HCT116 (cell line): Measurements from ENCODE around the gene ROR2. TPM values are rescaled to one million over a fixed set of nuclear protein-coding genes. Genes with fewer than 3 reads are reported as not detected.

ENCODE experiments used
- ATAC-seq: fragments of 200-7000 bp; cut with Tn5 transposase; 2 replicates; pipeline ENCODE4 v1.9.1; 2020; ENCODE audit warnings: mild to moderate bottlenecking, moderate library complexity
- BruUV-seq: library from RNA; stranded (reverse); fragments of 400-500 nt; replicated peaks from 2 replicates; lab custom pipeline; 2021; lab: Mats Ljungman, UMichigan
- CTCF ChIA-PET: fragments of 300-600 bp; sonication (Branson Sonifier 250); formaldehyde crosslinking; loops from one replicate; lab custom pipeline; 2021; ENCODE audit warnings: antibody characterized with exemption; lab: Charles Lee
- POLR2A ChIA-PET: fragments of 300-600, 350-600 bp; sonication (Branson Sonifier 250); formaldehyde crosslinking; loops from one replicate; lab custom pipeline; 2021; ENCODE audit warnings: antibody characterized with exemption; lab: Charles Lee
- RAD21 ChIA-PET, 2 experiments: fragments of 300-600 bp; sonication (Branson Sonifier 250); formaldehyde crosslinking; loops; one replicate each; lab custom pipeline; 2023; ENCODE audit warnings: low total read pairs in 2 of 2; ENCODE audit not compliant: uncharacterized antibody in 2 of 2, unreplicated experiment in 2 of 2, low non-redundant PET in 1 of 2; lab: Charles Lee
- DNase-seq: peaks from one replicate; pipeline ENCODE4 v3.0.0-alpha.2; 2010; ENCODE audit warnings: low read depth, low spot score
- H2AFZ ChIP-seq: fragments of 200-600 bp; shearing (Covaris generic), sonication (generic); 2 replicates; pipeline ENCODE4 v1.6.1; 2017; ENCODE audit warnings: low read depth, mixed run types, mixed read lengths, antibody characterized with exemption, low read length; ENCODE audit not compliant: poor library complexity, severe bottlenecking
- H3K27ac ChIP-seq: 2 replicates; pipeline ENCODE4 v1.5.1; 2012; ENCODE audit warnings: low read depth, low read length
- H3K27me3 ChIP-seq: fragments of 200-600 bp; sonication (generic); 2 replicates; pipeline ENCODE4 v1.6.1; 2016; ENCODE audit warnings: mixed run types, low read length, mixed read lengths; ENCODE audit not compliant: insufficient read depth
- H3K36me3 ChIP-seq, 2 experiments: fragments of 200-500 bp in 1 of 2; fragments of 200-600 bp in 1 of 2; sonication (Bioruptor generic) in 1 of 2; sonication (generic) in 1 of 2; 2 replicates each; pipeline versions ENCODE4 v1.5.1 to v1.6.1; 2014 to 2016; ENCODE audit warnings: low read length in 2 of 2, inconsistent platforms in 1 of 2, mixed read lengths in 1 of 2, mixed run types in 1 of 2; ENCODE audit not compliant: insufficient read depth in 2 of 2, control insufficient read depth in 1 of 2
- H3K4me1 ChIP-seq, 2 experiments: fragments of 200-600 bp in 1 of 2; sonication (generic) in 1 of 2; 2 replicates each; pipeline versions ENCODE4 v1.5.1 to v1.6.1; 2012 to 2017; ENCODE audit warnings: low read length in 2 of 2, inconsistent platforms in 1 of 2, mild to moderate bottlenecking in 1 of 2, mixed read lengths in 1 of 2, mixed run types in 1 of 2, moderate library complexity in 1 of 2; ENCODE audit not compliant: insufficient read depth in 2 of 2, control insufficient read depth in 1 of 2
- H3K4me2 ChIP-seq: fragments of 200-600 bp; sonication (generic); 2 replicates; pipeline ENCODE4 v1.6.1; 2017; ENCODE audit warnings: mixed run types, low read length, mixed read lengths
- H3K4me3 ChIP-seq, 2 experiments: fragments of 200-600 bp in 1 of 2; sonication (generic) in 1 of 2; replicated peaks in 1 of 2; 2 replicates each; pipeline ENCODE4 v1.5.1; 2011 to 2016; ENCODE audit warnings: low read length in 2 of 2, control low read depth in 1 of 2, low read depth in 1 of 2, mild to moderate bottlenecking in 1 of 2, mixed read lengths in 1 of 2, mixed run types in 1 of 2
- H3K79me2 ChIP-seq: fragments of 200-600 bp; sonication (generic); 2 replicates; pipeline ENCODE4 v1.6.1; 2017; ENCODE audit warnings: mild to moderate bottlenecking, mixed run types, low read length, moderate library complexity, mixed read lengths; ENCODE audit not compliant: insufficient read depth
- H3K9ac ChIP-seq: fragments of 200-600 bp; sonication (generic); 2 replicates; pipeline ENCODE4 v1.6.1; 2016; ENCODE audit warnings: low read length, mixed read lengths
- H3K9me2 ChIP-seq: fragments of 200-600 bp; sonication (generic), shearing (Covaris generic); 2 replicates; pipeline ENCODE4 v1.6.1; 2017; ENCODE audit warnings: mixed run types, mild to moderate bottlenecking, moderate library complexity; ENCODE audit not compliant: insufficient read depth
- H3K9me3 ChIP-seq, 2 experiments: fragments of 200-500 bp in 1 of 2; fragments of 200-600 bp in 1 of 2; sonication (Bioruptor generic) in 1 of 2; sonication (generic) in 1 of 2; 2 replicates each; pipeline ENCODE4 v1.6.1; 2014 to 2017; ENCODE audit warnings: low read length in 2 of 2, mixed read lengths in 2 of 2, inconsistent platforms in 1 of 2, low read depth in 1 of 2, mild to moderate bottlenecking in 1 of 2, mixed run types in 1 of 2, moderate library complexity in 1 of 2; ENCODE audit not compliant: control insufficient read depth in 1 of 2, insufficient read depth in 1 of 2
- H4K20me1 ChIP-seq: fragments of 200-600 bp; sonication (generic), shearing (Covaris generic); 2 replicates; pipeline ENCODE4 v1.6.1; 2017; ENCODE audit warnings: mixed run types, mild to moderate bottlenecking, moderate library complexity; ENCODE audit not compliant: insufficient read depth
- ATF3 ChIP-seq: IDR thresholded peaks from 2 replicates; pipeline ENCODE4 v1.6.1; 2012
- CBX3 ChIP-seq: IDR thresholded peaks from 2 replicates; pipeline ENCODE4 v1.6.1; 2012; ENCODE audit warnings: low read depth
- CEBPB ChIP-seq: IDR thresholded peaks from 2 replicates; pipeline ENCODE4 v1.6.1; 2012; ENCODE audit warnings: low read depth
- EGR1 ChIP-seq: IDR thresholded peaks from 2 replicates; pipeline ENCODE4 v1.6.1; 2012; ENCODE audit warnings: low read depth
- EZH2 ChIP-seq: fragments of 200-600 bp; sonication (generic); IDR thresholded peaks from 2 replicates; pipeline ENCODE4 v1.6.1; 2017; ENCODE audit warnings: antibody characterized with exemption, mixed run types
- EZH2phosphoT487 ChIP-seq: fragments of 200-600 bp; IDR thresholded peaks from 2 replicates; pipeline ENCODE4 v1.6.1; 2018; ENCODE audit warnings: antibody characterized with exemption, borderline replicate concordance
- FOSL1 ChIP-seq: IDR thresholded peaks from 2 replicates; pipeline ENCODE4 v1.6.1; 2012; ENCODE audit warnings: low read depth
- JUND ChIP-seq: IDR thresholded peaks from 2 replicates; pipeline ENCODE4 v1.6.1; 2012
- POLR2AphosphoS5 ChIP-seq: IDR thresholded peaks from 2 replicates; pipeline ENCODE4 v1.6.1; 2011; ENCODE audit warnings: mild to moderate bottlenecking, low read depth, low read length, moderate library complexity
- REST ChIP-seq: IDR thresholded peaks from 2 replicates; pipeline ENCODE4 v1.6.1; 2012; ENCODE audit warnings: low read depth
- SIN3A ChIP-seq: IDR thresholded peaks from 2 replicates; pipeline ENCODE4 v1.6.1; 2012; ENCODE audit warnings: low read depth
- SRF ChIP-seq: IDR thresholded peaks from 2 replicates; pipeline ENCODE4 v1.6.1; 2012; ENCODE audit warnings: low read depth
- YY1 ChIP-seq: IDR thresholded peaks from 2 replicates; pipeline ENCODE4 v1.6.1; 2011; ENCODE audit warnings: low read length, low read depth, moderate library complexity, mild to moderate bottlenecking; ENCODE audit not compliant: insufficient replicate concordance; ENCODE audit errors: extremely low read depth
- ZFX ChIP-seq: fragments of 450-650 bp; IDR thresholded peaks from 2 replicates; pipeline ENCODE4 v1.6.1; 2017
- ZNF274 ChIP-seq: fragments of 200-500 bp; sonication (Bioruptor generic); IDR thresholded peaks from 2 replicates; pipeline ENCODE4 v1.6.1; 2014; ENCODE audit warnings: mild to moderate bottlenecking, low read depth, low read length, inconsistent platforms
- intact Hi-C: fragments of 100-400 bp; cut with micrococcal nuclease; formaldehyde crosslinking; loops from 2 replicates; pipeline ENCODE4 v1.10.0; 2022
- total RNA-seq: library from RNA; stranded (reverse); gene quantifications from one replicate; pipeline ENCODE4 v1.2.1, GENCODE V29; 2021; ENCODE audit not compliant: unreplicated experiment
- TF ChIP-seq, protein P1 (sequence below): IDR thresholded peaks from 2 replicates; pipeline ENCODE4 v1.6.1; 2012

The ROR2 gene
- total RNA-seq, 1 experiment from 2014 or later = 15.7 TPM

DNA sequence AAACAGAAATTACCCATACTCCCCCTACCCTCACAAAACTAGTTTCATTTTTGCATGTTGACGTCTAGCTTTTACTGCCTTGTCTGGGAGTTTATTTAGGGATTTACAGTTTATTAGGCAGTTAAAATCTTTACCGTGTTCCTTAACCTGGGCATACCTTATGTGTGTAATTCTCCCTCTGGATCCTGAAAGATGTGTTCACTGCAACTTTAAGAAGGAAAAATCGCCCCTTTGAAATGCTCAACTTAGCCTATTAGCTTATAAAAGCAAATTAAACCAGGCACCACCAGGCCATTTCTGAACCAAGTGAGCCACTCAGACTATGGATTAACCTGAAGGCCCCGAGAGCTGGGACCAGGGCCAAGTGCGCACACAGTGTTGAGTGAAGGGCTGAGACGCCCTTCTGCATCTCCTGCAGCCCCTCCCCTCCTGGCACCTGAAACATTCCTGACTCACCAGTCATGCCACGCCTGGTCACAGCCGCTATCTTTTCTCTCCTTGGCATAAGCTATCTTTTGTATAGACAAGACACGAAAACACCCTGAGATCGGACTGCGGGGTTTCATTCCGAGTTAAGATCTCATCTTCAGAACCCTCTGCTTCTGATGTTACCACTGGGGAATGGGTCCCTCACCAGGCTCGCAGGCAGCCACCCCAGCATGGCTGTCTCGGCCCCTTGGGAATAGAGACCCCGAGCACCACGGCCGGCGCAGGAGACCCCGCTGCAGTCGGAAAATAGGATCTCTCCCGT lies 111.9 kb downstream of the ROR2 start:
- Histone ChIP-seq H3K36me3 (no peaks in the 10 kb centered on the region), H2AFZ (no peak overlapping the region), H3K4me1 (peaks cover 18 to 19% of the 10 kb centered on the region in 2 experiments), H3K9me2 (no peaks in the 10 kb centered on the region), H3K27me3 (no peaks in the 10 kb centered on the region), H3K4me3 (peak overlapping the region in 1 of 2 experiments; percentile 23; a peak in 2 of 4 replicates), H3K4me2 (peak overlapping the region; percentile 70), H4K20me1 (peaks cover 3% of the 10 kb centered on the region; the same call in 1 of the 2 replicates), H3K27ac (peak overlapping the region; percentile 21; the same call in 1 of the 2 replicates), H3K9ac (no peak overlapping the region; the same call in 1 of the 2 replicates), H3K79me2 (peaks cover 2% of the 10 kb centered on the region; the same call in 1 of the 2 replicates), H3K9me3 (no peaks in the 10 kb centered on the region)
- intact Hi-C loops = no loop called here
- no TSS peak for BruUV-seq
- ChIA-PET RAD21 (no interaction called here), CTCF (interaction anchor here (1.5 kb wide), 1 partner anchor 116 kb away, joined by 5 read pairs; no protein-coding TSS in a partner anchor), POLR2A (no interaction called here)
- TF ChIP-seq CEBPB (no peak), SIN3A (no peak), EZH2phosphoT487 (no peak), SRF (no peak), FOSL1 (peak; percentile 64), EZH2 (no peak), YY1 (no peak), ATF3 (no peak), REST (no peak), ZNF274 (no peak), JUND (peak; percentile 54; the same call in 1 of the 2 replicates), ZFX (no peak), CBX3 (no peak), EGR1 (no peak), POLR2AphosphoS5 (no peak)
- TF ChIP-seq, protein P1, sequence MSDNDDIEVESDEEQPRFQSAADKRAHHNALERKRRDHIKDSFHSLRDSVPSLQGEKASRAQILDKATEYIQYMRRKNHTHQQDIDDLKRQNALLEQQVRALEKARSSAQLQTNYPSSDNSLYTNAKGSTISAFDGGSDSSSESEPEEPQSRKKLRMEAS = no peak
- ATAC-seq = peak; percentile 95
- DNase-seq = peak; percentile 63
